ENCODE measurements around the gene TSLP. TPM values are rescaled to one million over a fixed set of nuclear protein-coding genes. Genes with fewer than 3 reads are reported as not detected.

The TSLP gene
- total RNA-seq, 2 experiments from 2014 or later: 0.20 to 0.40 TPM

DNA sequence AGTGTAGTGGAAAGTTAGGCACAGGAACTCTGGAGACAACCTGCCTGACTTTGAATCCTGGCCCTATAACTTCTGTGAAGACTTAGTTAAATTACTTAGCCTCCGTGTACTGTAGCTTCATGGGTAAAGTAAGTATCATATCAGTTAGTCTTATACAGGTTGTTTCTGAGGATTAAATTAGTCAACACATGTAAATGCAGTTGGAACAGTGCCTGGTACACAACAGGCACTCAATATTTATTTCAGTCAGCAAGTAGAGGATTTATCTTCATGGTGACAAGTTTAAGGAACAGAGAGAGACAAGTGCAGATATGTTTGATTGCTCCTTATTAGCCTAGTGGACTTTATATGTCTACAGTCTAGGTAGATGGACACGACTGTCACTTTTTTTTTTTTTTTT is 2.7 kb downstream of the TSLP start:
- no peak for ATAC-seq
- Mint-ChIP-seq H3K36me3 (no peaks in the 10 kb centered on the region), H3K4me1 (peaks cover 21% of the 10 kb centered on the region), H3K9me3 (ENCODE audit: low read depth) (no peaks in the 10 kb centered on the region), H3K27me3 (peaks cover 62% of the 10 kb centered on the region), H3K27ac (no peak overlapping the region), H3K4me3 (peak overlapping the region; percentile 88)
- DNase-seq: no peak
- CTCF ChIA-PET: no interaction called here

DNA sequence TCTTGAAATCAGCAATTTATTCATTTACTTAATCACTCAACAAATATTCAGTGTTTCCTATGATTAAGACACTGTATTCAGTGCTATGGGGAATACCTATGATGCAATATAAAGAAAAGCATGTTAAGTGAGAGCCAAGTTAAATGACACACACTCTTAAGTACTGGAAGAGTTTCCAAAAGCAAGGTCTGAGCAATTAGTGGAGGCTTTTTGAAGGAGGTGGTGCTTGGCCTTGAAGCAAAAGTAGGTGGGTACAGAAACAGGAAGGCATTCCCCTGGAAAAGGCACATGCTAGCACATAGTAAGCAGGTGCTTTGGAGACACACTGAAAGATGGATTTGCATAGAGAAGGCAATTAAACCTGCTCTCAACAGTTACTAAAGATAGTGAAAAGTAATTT is 4.0 kb downstream of the TSLP start:
- no peaks in the 10 kb centered on the region for H3K36me3 Mint-ChIP-seq
- DNase-seq: no peak
- no peak overlapping the region for H3K4me3 Mint-ChIP-seq
- no peaks in the 10 kb centered on the region for H3K9me3 Mint-ChIP-seq (ENCODE audit: low read depth)
- H3K27me3 Mint-ChIP-seq: peaks cover 58% of the 10 kb centered on the region
- H3K4me1 Mint-ChIP-seq: peaks cover 19% of the 10 kb centered on the region
- ATAC-seq: no peak
- CTCF ChIA-PET: no interaction called here
- H3K27ac Mint-ChIP-seq: no peak overlapping the region

DNA sequence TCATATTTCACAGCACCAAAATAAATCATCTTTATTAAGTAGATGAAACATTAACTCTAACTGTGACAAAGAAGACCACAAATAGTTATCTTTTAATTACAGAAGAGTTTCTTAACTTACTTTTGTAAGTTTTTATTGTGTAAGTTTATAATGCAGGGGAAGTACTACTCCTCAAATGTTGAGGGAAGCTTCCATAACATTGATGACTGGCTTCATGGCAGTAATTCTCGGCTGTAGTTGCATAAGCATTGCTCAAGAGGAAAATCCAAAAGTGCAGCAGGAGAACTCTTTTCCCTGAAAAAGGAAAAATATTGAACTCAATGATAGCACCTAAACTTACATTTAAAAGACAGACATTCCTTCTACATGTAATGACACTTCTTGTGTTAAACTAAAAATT is 4.6 kb downstream of the TSLP start:
- peaks cover 57% of the 10 kb centered on the region for H3K27me3 Mint-ChIP-seq
- ATAC-seq (no peak), DNase-seq (no peak)
- H3K9me3 Mint-ChIP-seq (ENCODE audit: low read depth): no peaks in the 10 kb centered on the region
- CTCF ChIA-PET: no interaction called here
- peaks cover 15% of the 10 kb centered on the region for H3K4me1 Mint-ChIP-seq
- H3K36me3 Mint-ChIP-seq: no peaks in the 10 kb centered on the region
- H3K4me3 Mint-ChIP-seq: no peak overlapping the region
- H3K27ac Mint-ChIP-seq: no peak overlapping the region

DNA sequence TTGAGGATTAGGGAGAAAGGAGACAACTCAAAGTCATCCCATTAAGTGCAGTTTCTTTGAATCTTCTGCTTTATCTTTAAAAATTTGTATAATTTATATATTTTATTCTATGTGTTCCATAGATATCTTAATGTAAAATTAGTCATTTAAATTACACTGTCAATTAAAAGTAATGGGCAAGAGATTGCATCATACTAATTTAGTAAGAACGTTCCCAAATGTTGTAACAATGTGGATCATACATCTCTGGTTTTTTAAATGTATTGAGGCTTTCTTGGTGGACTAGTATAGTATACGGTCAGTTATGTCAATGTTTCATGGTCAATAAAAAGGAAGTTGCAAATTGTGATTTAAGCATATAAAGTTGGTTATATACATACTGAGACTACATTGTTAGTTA is 6.2 kb downstream of the TSLP start:
- H3K4me1 Mint-ChIP-seq: peaks cover 11% of the 10 kb centered on the region
- no peak for ATAC-seq
- CTCF ChIA-PET: no interaction called here

DNA sequence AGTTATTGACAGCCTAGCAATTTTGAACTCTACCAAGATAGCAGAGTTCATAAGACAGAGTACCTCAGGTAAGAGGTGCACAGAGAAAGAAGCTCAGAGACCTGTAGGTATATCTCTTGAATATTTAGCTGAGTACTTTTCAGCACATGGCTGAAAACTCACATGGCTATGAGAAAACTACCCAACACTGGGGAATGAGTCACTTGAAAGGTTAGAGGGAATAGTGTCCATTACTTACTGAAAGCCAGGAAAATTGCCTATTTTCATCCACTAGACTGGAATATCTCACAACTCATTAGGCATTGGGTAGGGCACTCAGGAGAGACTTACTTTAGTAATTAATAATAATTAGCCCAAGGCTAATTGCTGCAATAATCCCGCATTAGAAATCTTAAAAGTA is 8.3 kb downstream of the TSLP start:
- peaks cover 49% of the 10 kb centered on the region for H3K27me3 Mint-ChIP-seq
- CTCF ChIA-PET: interaction anchor here (1.2 to 1.4 kb wide), 2 partner anchors 12 to 471 kb away, joined by 3 read pairs; no protein-coding TSS in a partner anchor
- H3K36me3 Mint-ChIP-seq: no peaks in the 10 kb centered on the region

More for the DNA sequence above, 6.2 kb downstream of the TSLP start:
- H3K4me3 Mint-ChIP-seq: no peak overlapping the region
- no peaks in the 10 kb centered on the region for H3K36me3 Mint-ChIP-seq
- H3K27ac Mint-ChIP-seq: no peak overlapping the region
- no peak for DNase-seq
- H3K27me3 Mint-ChIP-seq: peaks cover 54% of the 10 kb centered on the region
- no peaks in the 10 kb centered on the region for H3K9me3 Mint-ChIP-seq (ENCODE audit: low read depth)

DNA sequence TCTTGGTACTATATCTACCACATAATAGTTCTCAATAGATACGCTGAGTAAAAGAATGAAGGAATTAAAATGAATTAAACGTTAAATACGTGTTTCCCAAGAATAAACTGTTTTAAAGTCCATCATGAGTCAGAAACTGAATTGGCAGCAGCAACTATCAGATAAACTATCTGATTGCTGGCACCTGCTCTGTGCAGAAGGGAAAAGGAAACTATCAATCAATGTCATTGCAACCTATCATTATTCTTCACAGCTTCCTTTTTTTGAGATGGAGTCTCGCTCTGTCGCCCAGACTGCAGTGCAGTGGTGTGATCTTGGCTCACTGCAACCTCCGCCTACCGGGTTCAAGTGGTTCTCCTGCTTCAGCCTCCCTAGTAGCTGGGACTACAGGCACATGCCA is 11.8 kb downstream of the TSLP start:
- Mint-ChIP-seq H3K4me1 (no peaks in the 10 kb centered on the region), H3K36me3 (no peaks in the 10 kb centered on the region), H3K27me3 (peaks cover 42% of the 10 kb centered on the region), H3K9me3 (ENCODE audit: low read depth) (no peaks in the 10 kb centered on the region), H3K27ac (no peak overlapping the region), H3K4me3 (no peak overlapping the region)
- CTCF ChIA-PET: no interaction called here
- ATAC-seq (no peak), DNase-seq (no peak)

More for the DNA sequence above, 8.3 kb downstream of the TSLP start:
- H3K27ac Mint-ChIP-seq: no peak overlapping the region
- no peak overlapping the region for H3K4me3 Mint-ChIP-seq
- no peaks in the 10 kb centered on the region for H3K4me1 Mint-ChIP-seq
- no peak for ATAC-seq
- DNase-seq: no peak
- H3K9me3 Mint-ChIP-seq (ENCODE audit: low read depth): no peaks in the 10 kb centered on the region

DNA sequence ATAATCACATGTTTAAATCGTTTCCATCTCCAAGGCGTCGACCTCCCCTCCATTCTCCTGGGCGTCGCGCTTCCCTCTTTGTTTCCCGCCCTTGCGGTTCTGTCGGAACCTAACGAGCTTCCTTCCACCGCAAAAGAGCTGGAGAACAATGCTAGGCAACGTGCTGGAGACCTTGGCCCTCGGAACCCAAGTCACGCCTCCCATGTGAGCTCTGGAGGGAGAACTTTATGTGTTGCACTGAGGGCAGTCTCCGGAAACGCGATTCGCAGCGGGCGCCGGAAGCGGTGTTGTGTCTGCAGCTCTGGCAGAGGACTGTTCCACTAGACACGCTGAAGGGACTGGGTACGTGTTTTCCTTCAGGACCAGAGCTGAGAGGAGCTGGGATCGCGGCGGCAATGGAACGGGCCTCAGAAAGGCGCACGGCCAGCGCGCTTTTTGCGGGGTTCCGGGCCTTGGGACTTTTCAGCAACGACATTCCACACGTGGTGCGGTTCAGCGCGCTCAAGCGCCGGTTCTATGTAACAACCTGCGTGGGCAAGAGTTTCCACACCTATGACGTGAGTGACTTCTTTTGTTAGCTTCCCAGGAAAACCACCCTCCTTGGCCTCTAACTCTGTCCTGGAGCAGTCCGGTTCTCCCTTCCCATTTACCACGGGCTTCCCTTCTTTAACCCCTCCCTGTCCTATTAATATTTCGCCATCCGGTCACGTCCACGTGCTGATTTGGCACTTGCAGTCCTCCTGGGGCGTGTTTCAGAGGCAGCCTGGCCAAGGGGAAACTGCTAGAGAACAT is 20.7 kb downstream of the TSLP start, which contains the start of gene WDR36:
WDR36 (plus strand) TSS at position 287 of the 792 bp plus-strand sequence; CDS start at position 396, 109 bp downstream.
- H3K4me1 Mint-ChIP-seq: peaks cover 31% of the 10 kb centered on the region
- peak within 1 kb of the TSS; percentile 97 for H3K4me3 Mint-ChIP-seq
- H3K27me3 Mint-ChIP-seq: peaks cover 3% of the 10 kb centered on the region
- no peaks in the 10 kb centered on the region for H3K9me3 Mint-ChIP-seq (ENCODE audit: low read depth)
- H3K27ac Mint-ChIP-seq: peak within 1 kb of the TSS; percentile 79
- ATAC-seq (peak; percentile 97), DNase-seq (peak; percentile 93)
- peaks cover 13% of the 10 kb centered on the region for H3K36me3 Mint-ChIP-seq
- CTCF ChIA-PET: interaction anchor here (0.6 to 1.8 kb wide), 5 partner anchors 24 to 665 kb away, joined by 3 to 5 read pairs (median 4); partner anchors contain the start of gene NREP

DNA sequence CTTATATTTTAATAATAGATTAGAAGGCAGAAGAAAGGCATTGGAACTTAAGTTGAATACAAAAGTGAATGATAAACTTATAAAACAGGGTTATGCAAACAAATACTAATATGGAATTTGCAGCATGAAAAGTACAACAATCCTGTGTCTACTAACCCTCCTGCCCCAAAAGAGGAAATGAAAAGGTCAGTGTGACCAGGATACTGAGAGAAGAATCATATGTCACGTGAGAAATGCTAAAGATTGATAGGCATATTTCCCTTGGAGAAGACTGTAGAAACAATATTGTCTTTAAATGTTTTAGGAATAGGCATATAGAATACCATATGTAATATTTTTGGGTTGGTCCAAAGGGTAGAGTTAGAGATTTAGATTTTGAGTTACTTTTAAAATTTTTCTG is 24.5 kb downstream of the TSLP start:
- Mint-ChIP-seq H3K36me3 (peaks cover 22% of the 10 kb centered on the region), H3K4me1 (peaks cover 37% of the 10 kb centered on the region), H3K4me3 (no peak overlapping the region), H3K27ac (no peak overlapping the region), H3K27me3 (no peaks in the 10 kb centered on the region), H3K9me3 (ENCODE audit: low read depth) (no peaks in the 10 kb centered on the region)
- CTCF ChIA-PET: no interaction called here
- ATAC-seq (no peak), DNase-seq (no peak)

DNA sequence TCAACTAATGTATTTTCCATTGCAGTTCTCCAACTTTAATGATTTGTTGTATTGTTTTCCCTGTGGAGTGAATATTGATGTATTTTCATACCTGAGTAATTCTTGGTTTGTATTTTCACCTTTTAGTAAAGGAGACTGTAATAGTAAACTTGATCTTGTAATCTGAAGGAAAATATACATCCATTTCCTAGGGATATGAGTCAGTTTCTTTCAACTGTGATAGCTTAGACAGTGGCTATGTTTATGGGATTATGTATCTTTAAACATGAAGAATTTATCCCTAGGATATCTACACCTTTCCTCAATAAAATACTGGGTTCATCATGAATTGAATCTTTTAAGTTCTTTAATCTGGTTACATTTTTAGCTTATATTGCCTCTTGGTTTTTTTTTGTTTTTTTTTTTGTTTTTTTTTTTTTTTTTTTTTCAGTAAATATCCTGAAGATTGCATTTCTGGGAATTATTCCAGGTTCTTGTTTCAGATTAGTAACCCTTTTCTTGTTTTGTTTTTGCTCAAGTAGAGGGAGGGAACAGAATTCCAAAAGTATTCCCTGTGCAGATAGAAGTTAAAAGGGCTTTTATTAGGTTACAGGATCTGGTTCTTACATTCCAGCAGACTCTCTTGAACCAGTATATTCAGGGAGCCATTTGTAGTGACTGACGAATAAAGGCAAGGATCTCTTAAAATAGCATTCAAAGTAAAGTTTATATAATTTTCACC is 27.7 kb downstream of the TSLP start:
- Mint-ChIP-seq H3K27ac (no peak overlapping the region), H3K9me3 (ENCODE audit: low read depth) (no peaks in the 10 kb centered on the region), H3K4me1 (peaks cover 21% of the 10 kb centered on the region), H3K4me3 (no peak overlapping the region), H3K36me3 (peaks cover 34% of the 10 kb centered on the region), H3K27me3 (no peaks in the 10 kb centered on the region)
- CTCF ChIA-PET: interaction anchor here (0.7 to 1.0 kb wide), 2 partner anchors 42 to 59 kb away, joined by 3 read pairs; no protein-coding TSS in a partner anchor
- DNase-seq (no peak), ATAC-seq (no peak)

DNA sequence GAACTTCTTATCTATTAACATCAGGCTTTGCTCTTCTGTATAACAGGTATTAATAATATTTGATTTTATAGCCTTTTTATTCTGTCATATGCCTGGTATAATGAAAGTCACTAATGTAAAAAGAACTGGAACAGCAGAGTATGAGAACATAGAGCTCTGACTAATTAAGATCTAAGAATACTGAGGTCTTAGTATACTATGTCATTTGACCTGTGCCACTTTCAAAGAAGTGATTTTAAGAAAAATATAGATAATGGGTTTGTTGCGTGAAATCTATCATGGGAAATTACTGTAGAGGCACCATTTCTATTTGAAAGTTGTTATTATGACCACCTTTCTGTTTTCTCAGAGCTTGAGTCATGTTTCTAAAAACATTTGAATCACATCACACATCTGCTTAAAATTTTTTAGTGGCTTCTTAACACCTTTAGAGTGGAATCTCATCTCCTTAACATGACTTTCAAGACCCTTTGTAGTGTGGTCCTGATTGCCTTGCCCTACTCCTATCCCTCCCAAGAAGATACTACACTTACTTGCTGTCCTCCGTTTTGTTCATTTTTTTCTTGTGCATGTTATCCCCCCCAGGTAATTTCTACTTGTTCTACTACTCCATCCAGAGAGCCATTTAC is 34.9 kb downstream of the TSLP start:
- Mint-ChIP-seq H3K4me1 (no peaks in the 10 kb centered on the region), H3K27me3 (no peaks in the 10 kb centered on the region), H3K9me3 (ENCODE audit: low read depth) (no peaks in the 10 kb centered on the region), H3K27ac (no peak overlapping the region), H3K4me3 (no peak overlapping the region), H3K36me3 (peaks cover 43% of the 10 kb centered on the region)
- CTCF ChIA-PET: no interaction called here
- ATAC-seq (no peak), DNase-seq (no peak)

DNA sequence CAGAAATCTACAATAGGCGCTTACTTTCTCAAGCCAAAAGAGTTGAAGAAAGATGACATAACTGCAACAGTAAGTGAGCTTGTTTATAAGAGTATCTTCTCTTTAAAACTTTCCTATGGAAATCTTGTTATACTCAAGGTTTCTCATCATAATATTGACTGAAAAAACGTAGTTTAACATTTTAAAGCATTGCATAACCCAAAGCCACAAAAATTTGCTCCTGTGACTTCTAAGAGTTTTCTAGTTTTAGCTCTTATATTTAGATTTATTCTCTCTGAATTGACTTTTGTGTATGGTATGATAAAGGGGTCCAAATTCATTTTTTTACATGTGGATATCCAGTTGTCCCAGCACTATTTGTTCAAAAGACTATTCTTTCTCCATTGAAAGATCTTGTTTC is 35.9 kb downstream of the TSLP start:
- CTCF ChIA-PET: no interaction called here
- Mint-ChIP-seq H3K9me3 (ENCODE audit: low read depth) (no peaks in the 10 kb centered on the region), H3K4me1 (no peaks in the 10 kb centered on the region)

DNA sequence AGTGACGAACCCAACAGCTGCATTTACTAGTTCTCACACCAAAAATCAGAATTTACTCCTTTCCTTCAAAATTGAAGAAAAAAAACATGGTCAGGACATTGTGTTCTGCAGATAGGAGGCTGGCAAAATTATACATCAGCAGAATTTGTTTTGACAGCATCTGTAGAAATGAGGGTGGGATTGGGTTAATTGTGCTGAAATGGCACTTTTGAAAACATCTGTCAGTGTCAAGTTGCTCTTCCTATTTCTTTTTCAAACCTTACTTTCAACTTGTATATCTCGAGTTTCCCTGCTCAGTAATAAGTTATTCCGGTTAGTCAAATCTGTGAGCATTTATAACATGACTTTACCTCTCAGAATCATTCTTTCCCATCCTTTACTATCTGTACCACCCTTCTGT is 40.4 kb downstream of the TSLP start:
- Mint-ChIP-seq H3K9me3 (ENCODE audit: low read depth) (no peaks in the 10 kb centered on the region), H3K4me1 (no peaks in the 10 kb centered on the region), H3K4me3 (no peak overlapping the region), H3K27ac (no peak overlapping the region), H3K27me3 (no peaks in the 10 kb centered on the region), H3K36me3 (peaks cover 37% of the 10 kb centered on the region)
- CTCF ChIA-PET: no interaction called here
- ATAC-seq (no peak), DNase-seq (no peak)

More for the DNA sequence above, 35.9 kb downstream of the TSLP start:
- H3K27me3 Mint-ChIP-seq: no peaks in the 10 kb centered on the region
- ATAC-seq (no peak), DNase-seq (no peak)
- no peak overlapping the region for H3K27ac Mint-ChIP-seq
- peaks cover 46% of the 10 kb centered on the region for H3K36me3 Mint-ChIP-seq
- H3K4me3 Mint-ChIP-seq: no peak overlapping the region

DNA sequence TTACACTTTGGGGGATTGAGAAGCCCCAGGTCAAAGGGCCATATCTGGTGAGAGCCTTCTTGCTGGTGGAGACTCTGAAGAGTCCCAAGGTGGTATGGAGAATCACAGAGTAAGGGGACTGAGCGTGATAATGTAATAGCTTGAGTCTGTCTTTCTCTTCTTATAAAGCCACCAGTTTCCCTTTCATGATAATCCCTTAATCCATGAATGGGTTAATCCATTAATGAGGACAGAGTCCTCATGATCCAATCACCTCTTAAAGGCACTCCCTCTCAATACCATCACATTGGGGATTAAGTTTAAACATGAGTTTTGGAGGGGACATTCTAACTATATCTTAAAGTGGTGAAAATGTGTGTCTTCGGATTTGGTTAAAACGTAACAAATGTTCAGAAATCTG is 42.2 kb downstream of the TSLP start:
- Mint-ChIP-seq H3K27me3 (no peaks in the 10 kb centered on the region), H3K36me3 (peaks cover 34% of the 10 kb centered on the region), H3K9me3 (ENCODE audit: low read depth) (no peaks in the 10 kb centered on the region), H3K4me1 (peaks cover 6% of the 10 kb centered on the region), H3K4me3 (no peak overlapping the region), H3K27ac (no peak overlapping the region)
- DNase-seq (no peak), ATAC-seq (no peak)
- CTCF ChIA-PET: no interaction called here
